Progenitor cell of endocrine pancreas (in vitro differentiated cells): ENCODE results near the gene MCRIP2. TPM values are rescaled to one million over a fixed set of nuclear protein-coding genes. Genes with fewer than 3 reads are reported as not detected.
A peak's percentile ranks its signal among the peaks of the same experiment; 100 is the strongest.
"Not testable (repeated sequence)": the region's sequence is repeated elsewhere in the genome, so short reads cannot be mapped to it uniquely, and the experiment has no call there.

Experiments
- DNase-seq: peaks from one replicate; pipeline ENCODE4 v3.0.0; 2021; ENCODE audit warnings: low spot score; ENCODE audit not compliant: unreplicated experiment
- H3K27ac Mint-ChIP-seq: 2 replicates; pipeline ENCODE4 v1.8.0; 2021; ENCODE audit warnings: mild to moderate bottlenecking, moderate library complexity, mixed read lengths
- H3K27me3 Mint-ChIP-seq: 2 replicates; pipeline ENCODE4 v1.8.0; 2021; ENCODE audit warnings: mixed read lengths
- H3K36me3 Mint-ChIP-seq: 2 replicates; pipeline ENCODE4 v1.8.0; 2022; ENCODE audit warnings: mixed read lengths; ENCODE audit not compliant: insufficient read depth
- H3K4me1 Mint-ChIP-seq: 2 replicates; pipeline ENCODE4 v1.8.0; 2021; ENCODE audit warnings: low read depth, mixed read lengths
- H3K4me3 Mint-ChIP-seq: 2 replicates; pipeline ENCODE4 v1.8.0; 2021; ENCODE audit warnings: low read depth, mild to moderate bottlenecking, moderate library complexity, mixed read lengths
- H3K9me3 Mint-ChIP-seq: 2 replicates; pipeline ENCODE4 v1.8.0; 2021; ENCODE audit warnings: low read depth, mixed read lengths
- total RNA-seq: library from RNA; stranded (reverse); gene quantifications from 2 replicates; pipeline ENCODE4 v1.2.1, GENCODE V29; 2021
- TF ChIP-seq, protein P1 (sequence below): fragments of 200-600 bp; sonication (generic); IDR thresholded peaks from one replicate; pipeline ENCODE4 v1.5.0; 2021; ENCODE audit warnings: antibody characterized with exemption, mild to moderate bottlenecking; ENCODE audit not compliant: unreplicated experiment

The MCRIP2 gene
- total RNA-seq, 1 donor from 2014 or later: 31.4 TPM

DNA sequence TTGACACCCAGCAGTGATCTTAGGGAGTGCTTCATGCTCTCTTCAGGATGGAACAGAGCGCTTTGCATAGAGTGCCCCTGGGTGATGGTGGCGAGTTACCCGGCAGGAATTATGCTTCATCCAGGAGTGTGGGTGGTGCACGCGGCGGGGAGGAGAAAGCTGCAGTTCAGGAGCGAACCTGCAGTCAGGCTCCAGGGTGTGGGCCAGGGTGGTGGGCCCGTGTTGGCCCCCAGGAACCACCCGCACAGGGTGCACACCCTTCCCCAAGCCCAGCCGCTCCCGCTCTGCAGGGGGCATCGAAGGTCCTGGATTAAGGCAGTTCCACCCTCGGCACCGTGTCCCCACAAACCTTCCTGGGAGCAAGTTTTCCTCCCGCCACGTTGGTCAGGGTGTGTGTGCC, 47.8 kb upstream of the MCRIP2 start:
- Mint-ChIP-seq H3K4me1 (peaks cover 18% of the 10 kb centered on the region), H3K27me3 (no peaks in the 10 kb centered on the region), H3K27ac (peak overlapping the region; percentile 89), H3K9me3 (no peaks in the 10 kb centered on the region), H3K4me3 (peak overlapping the region; percentile 40), H3K36me3 (peaks cover 7% of the 10 kb centered on the region)
- DNase-seq: no peak
- TF ChIP-seq, protein P1, sequence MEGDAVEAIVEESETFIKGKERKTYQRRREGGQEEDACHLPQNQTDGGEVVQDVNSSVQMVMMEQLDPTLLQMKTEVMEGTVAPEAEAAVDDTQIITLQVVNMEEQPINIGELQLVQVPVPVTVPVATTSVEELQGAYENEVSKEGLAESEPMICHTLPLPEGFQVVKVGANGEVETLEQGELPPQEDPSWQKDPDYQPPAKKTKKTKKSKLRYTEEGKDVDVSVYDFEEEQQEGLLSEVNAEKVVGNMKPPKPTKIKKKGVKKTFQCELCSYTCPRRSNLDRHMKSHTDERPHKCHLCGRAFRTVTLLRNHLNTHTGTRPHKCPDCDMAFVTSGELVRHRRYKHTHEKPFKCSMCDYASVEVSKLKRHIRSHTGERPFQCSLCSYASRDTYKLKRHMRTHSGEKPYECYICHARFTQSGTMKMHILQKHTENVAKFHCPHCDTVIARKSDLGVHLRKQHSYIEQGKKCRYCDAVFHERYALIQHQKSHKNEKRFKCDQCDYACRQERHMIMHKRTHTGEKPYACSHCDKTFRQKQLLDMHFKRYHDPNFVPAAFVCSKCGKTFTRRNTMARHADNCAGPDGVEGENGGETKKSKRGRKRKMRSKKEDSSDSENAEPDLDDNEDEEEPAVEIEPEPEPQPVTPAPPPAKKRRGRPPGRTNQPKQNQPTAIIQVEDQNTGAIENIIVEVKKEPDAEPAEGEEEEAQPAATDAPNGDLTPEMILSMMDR: no peak

GRCh38 chr16:595094-595528, 46.5 kb upstream of the MCRIP2 start:
- TF ChIP-seq, protein P1: no peak
- no peaks in the 10 kb centered on the region for H3K9me3 Mint-ChIP-seq
- H3K4me1 Mint-ChIP-seq: peaks cover 18% of the 10 kb centered on the region
- H3K27me3 Mint-ChIP-seq: no peaks in the 10 kb centered on the region
- H3K4me3 Mint-ChIP-seq: no peak overlapping the region
- no peak for DNase-seq
- no peak overlapping the region for H3K27ac Mint-ChIP-seq
- H3K36me3 Mint-ChIP-seq: peaks cover 9% of the 10 kb centered on the region

GRCh38 chr16:595942-596735, 45.5 kb upstream of the MCRIP2 start:
- TF ChIP-seq, protein P1: no peak
- H3K27ac Mint-ChIP-seq: no peak overlapping the region
- H3K4me1 Mint-ChIP-seq: peaks cover 11% of the 10 kb centered on the region
- no peaks in the 10 kb centered on the region for H3K9me3 Mint-ChIP-seq
- no peak for DNase-seq
- H3K36me3 Mint-ChIP-seq: peaks cover 9% of the 10 kb centered on the region
- H3K4me3 Mint-ChIP-seq: no peak overlapping the region
- no peaks in the 10 kb centered on the region for H3K27me3 Mint-ChIP-seq

- Mint-ChIP-seq H3K36me3 (peaks cover 9% of the 10 kb centered on the region), H3K9me3 (no peaks in the 10 kb centered on the region), H3K27ac (no peak overlapping the region), H3K4me3 (no peak overlapping the region), H3K27me3 (no peaks in the 10 kb centered on the region), H3K4me1 (peaks cover 9% of the 10 kb centered on the region)
- TF ChIP-seq, protein P1: no peak
- no peak for DNase-seq
These were observed 44.9 kb upstream of the MCRIP2 start for GRCh38 chr16:596736-597060.

GRCh38 chr16:597655-598054, 44.0 kb upstream of the MCRIP2 start:
- not testable (repeated sequence) for H3K9me3 Mint-ChIP-seq, H3K27ac Mint-ChIP-seq, H3K4me3 Mint-ChIP-seq, DNase-seq, H3K4me1 Mint-ChIP-seq, H3K27me3 Mint-ChIP-seq, H3K36me3 Mint-ChIP-seq
